GM18951 (cell line): Measurements from ENCODE around the gene DYDC1.

Experiments used
- POLR2A ChIP-seq: IDR thresholded peaks from 4 replicates; pipeline ENCODE4 v1.6.1; 2011; ENCODE audit warnings: mild to moderate bottlenecking; ENCODE audit not compliant: insufficient read length, insufficient read depth; ENCODE audit errors: extremely low read depth
- in situ Hi-C: fragments of 300-500 bp; cut with MboI; formaldehyde crosslinking; loops from one replicate; pipeline ENCODE4 v1.12.0; 2022; ENCODE audit warnings: low sequenced_read_pairs, mixed read lengths, inconsistent platforms; ENCODE audit not compliant: unreplicated experiment

Gene DYDC1

GRCh38 chr10:80356563-80356988 is at the start of gene DYDC1, which contains the start of gene DYDC2:
TSS of gene DYDC1 (minus strand) at chr10:80356755. CDS start at chr10:80352601, 4,154 bp downstream.
TSS of gene DYDC2 (plus strand) at chr10:80356781. CDS start at chr10:80362444, 5,663 bp downstream.
- TF ChIP-seq POLR2A = no peak
- in situ Hi-C loops = no loop called here

- in situ Hi-C loops = no loop called here
- no peak for TF ChIP-seq POLR2A
Observed at GRCh38 chr10:80406204-80406603, 49.6 kb upstream of the DYDC1 start.

- TF ChIP-seq POLR2A = no peak
- in situ Hi-C loops = no loop called here
Observed at GRCh38 chr10:80405626-80406025, 49.1 kb upstream of the DYDC1 start.

- in situ Hi-C loops = no loop called here
- TF ChIP-seq POLR2A = no peak
Observed at GRCh38 chr10:80405035-80405434, 48.5 kb upstream of the DYDC1 start.

- in situ Hi-C loops = no loop called here
- no peak for TF ChIP-seq POLR2A
Observed at GRCh38 chr10:80400136-80400804, 43.7 kb upstream of the DYDC1 start.

GRCh38 chr10:80397014-80397413 is 40.5 kb upstream of the DYDC1 start:
- in situ Hi-C loops = loop anchor here (25.0 kb wide), 1 partner anchor 115 kb away; no protein-coding TSS in a partner anchor
- no peak for TF ChIP-seq POLR2A

GRCh38 chr10:80394358-80394916 is 37.9 kb upstream of the DYDC1 start:
- no peak for TF ChIP-seq POLR2A
- in situ Hi-C loops = loop anchor here (25.0 kb wide), 1 partner anchor 118 kb away; no protein-coding TSS in a partner anchor

GRCh38 chr10:80392250-80392649 is 35.7 kb upstream of the DYDC1 start:
- no peak for TF ChIP-seq POLR2A

GRCh38 chr10:80390740-80391139 is 34.2 kb upstream of the DYDC1 start:
- no peak for TF ChIP-seq POLR2A
- in situ Hi-C loops = loop anchor here (25.0 kb wide), 1 partner anchor 122 kb away; no protein-coding TSS in a partner anchor

More at GRCh38 chr10:80392250-80392649, 35.7 kb upstream of the DYDC1 start:
- in situ Hi-C loops = loop anchor here (25.0 kb wide), 1 partner anchor 120 kb away; no protein-coding TSS in a partner anchor

GRCh38 chr10:80382989-80383388 is 26.4 kb upstream of the DYDC1 start:
- TF ChIP-seq POLR2A = no peak
- in situ Hi-C loops = loop anchor here (25.0 kb wide), 1 partner anchor 129 kb away; no protein-coding TSS in a partner anchor

- no peak for TF ChIP-seq POLR2A
- in situ Hi-C loops = loop anchor here (25.0 kb wide), 1 partner anchor 132 kb away; no protein-coding TSS in a partner anchor
Observed at GRCh38 chr10:80380185-80380584, 23.6 kb upstream of the DYDC1 start.

GRCh38 chr10:80379701-80380100 is 23.1 kb upstream of the DYDC1 start:
- in situ Hi-C loops = loop anchor here (25.0 kb wide), 1 partner anchor 133 kb away; no protein-coding TSS in a partner anchor
- no peak for TF ChIP-seq POLR2A

- in situ Hi-C loops = no loop called here
- TF ChIP-seq POLR2A = no peak
Observed at GRCh38 chr10:80373502-80373901, 16.9 kb upstream of the DYDC1 start.

- in situ Hi-C loops = no loop called here
- no peak for TF ChIP-seq POLR2A
Observed at GRCh38 chr10:80372675-80373074, 16.1 kb upstream of the DYDC1 start.
